Non-pigmented ciliary epithelial cell (primary cell): ENCODE results near the gene CNGB1.
"Not testable (repeated sequence)": the region's sequence is repeated elsewhere in the genome, so short reads cannot be mapped to it uniquely, and the experiment has no call there.

Experiments
- DNase-seq: peaks from one replicate; pipeline ENCODE4 v3.0.0-alpha.2; 2010; ENCODE audit warnings: low read depth

The CNGB1 gene

GRCh38 chr16:57970970-57971369 is at the start of gene CNGB1:
CNGB1 (minus strand) TSS chr16:57971128; CDS start chr16:57967286, 3,842 bp downstream.
- DNase-seq = no peak

GRCh38 chr16:58019866-58020538 is 49.1 kb upstream of the CNGB1 start:
- no peak for DNase-seq

- DNase-seq = no peak
Measured at GRCh38 chr16:58018803-58019202, 47.9 kb upstream of the CNGB1 start.

GRCh38 chr16:58016840-58017446 is 46.0 kb upstream of the CNGB1 start:
- no peak for DNase-seq

GRCh38 chr16:58013201-58013956 is 42.5 kb upstream of the CNGB1 start:
- no peak for DNase-seq

GRCh38 chr16:58012481-58012880 is 41.6 kb upstream of the CNGB1 start:
- no peak for DNase-seq

- peak; percentile 43 for DNase-seq
Measured at GRCh38 chr16:58011652-58012051, 40.7 kb upstream of the CNGB1 start.

- DNase-seq = no peak
Measured at GRCh38 chr16:58010886-58011285, 40.0 kb upstream of the CNGB1 start.

GRCh38 chr16:58009856-58010416 is 39.0 kb upstream of the CNGB1 start:
- DNase-seq = no peak

- DNase-seq = not testable (repeated sequence)
Measured at GRCh38 chr16:58004736-58005135, 33.8 kb upstream of the CNGB1 start.

GRCh38 chr16:58002936-58003335 is 32.0 kb upstream of the CNGB1 start:
- no peak for DNase-seq

GRCh38 chr16:58002416-58002800 is 31.5 kb upstream of the CNGB1 start:
- no peak for DNase-seq

GRCh38 chr16:58001781-58002415 is 31.0 kb upstream of the CNGB1 start:
- no peak for DNase-seq

- DNase-seq = no peak
Measured at GRCh38 chr16:58000706-58001676, 30.1 kb upstream of the CNGB1 start, which contains the start of gene USB1. USB1 (plus strand) TSS chr16:58001407; CDS start chr16:58001484, 77 bp downstream.

GRCh38 chr16:57999971-58000705 is 29.2 kb upstream of the CNGB1 start, which contains the start of gene ZNF319:
ZNF319 (minus strand) TSS chr16:58000672; CDS start chr16:57998265, 2,407 bp downstream.
- no peak for DNase-seq

GRCh38 chr16:57999366-57999970 is 28.5 kb upstream of the CNGB1 start:
- no peak for DNase-seq

GRCh38 chr16:57998992-57999365 is 28.1 kb upstream of the CNGB1 start:
- no peak for DNase-seq

GRCh38 chr16:57998486-57998885 is 27.6 kb upstream of the CNGB1 start:
- no peak for DNase-seq

- DNase-seq = no peak
Measured at GRCh38 chr16:57997528-57998265, 26.8 kb upstream of the CNGB1 start.
